ENCODE measurements around the gene POT1. TPM values are rescaled to one million over a fixed set of nuclear protein-coding genes. Genes with fewer than 3 reads are reported as not detected.

POT1 gene
- total RNA-seq, 2 donors from 2014 or later, result 15.4 to 19.3 TPM

DNA sequence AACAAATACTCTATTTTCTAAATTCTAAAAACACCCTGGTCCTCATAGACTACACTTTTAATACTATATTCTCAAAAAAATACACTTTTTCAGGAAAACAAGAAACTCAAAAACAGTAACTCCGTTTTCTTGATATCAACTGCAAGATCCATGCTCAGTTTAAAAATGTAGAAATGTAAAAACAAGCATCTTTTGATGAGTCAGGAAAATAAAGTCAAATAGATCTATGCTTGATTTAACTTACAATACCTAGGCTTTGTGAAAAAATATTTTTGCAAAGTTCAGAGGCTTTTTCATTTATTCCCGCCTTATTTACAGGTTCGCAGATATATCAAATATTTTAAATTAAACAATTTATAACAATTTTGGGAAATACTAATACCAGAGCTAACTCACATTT lies 33.6 kb downstream of the POT1 start:
- ATAC-seq (no peak), DNase-seq (no peak)
- peaks cover 9% of the 10 kb centered on the region for H3K36me3 Mint-ChIP-seq (ENCODE audit: low read depth)
- H3K4me1 Mint-ChIP-seq, result peaks cover 7% of the 10 kb centered on the region
- no peak overlapping the region for H3K27ac Mint-ChIP-seq
- H3K9me3 ChIP-seq (ENCODE audit: control insufficient read depth, low read length, poor library complexity, severe bottlenecking), result no peaks in the 10 kb centered on the region
- no peak overlapping the region for H3K4me3 Mint-ChIP-seq
- no peaks in the 10 kb centered on the region for H3K27me3 Mint-ChIP-seq

DNA sequence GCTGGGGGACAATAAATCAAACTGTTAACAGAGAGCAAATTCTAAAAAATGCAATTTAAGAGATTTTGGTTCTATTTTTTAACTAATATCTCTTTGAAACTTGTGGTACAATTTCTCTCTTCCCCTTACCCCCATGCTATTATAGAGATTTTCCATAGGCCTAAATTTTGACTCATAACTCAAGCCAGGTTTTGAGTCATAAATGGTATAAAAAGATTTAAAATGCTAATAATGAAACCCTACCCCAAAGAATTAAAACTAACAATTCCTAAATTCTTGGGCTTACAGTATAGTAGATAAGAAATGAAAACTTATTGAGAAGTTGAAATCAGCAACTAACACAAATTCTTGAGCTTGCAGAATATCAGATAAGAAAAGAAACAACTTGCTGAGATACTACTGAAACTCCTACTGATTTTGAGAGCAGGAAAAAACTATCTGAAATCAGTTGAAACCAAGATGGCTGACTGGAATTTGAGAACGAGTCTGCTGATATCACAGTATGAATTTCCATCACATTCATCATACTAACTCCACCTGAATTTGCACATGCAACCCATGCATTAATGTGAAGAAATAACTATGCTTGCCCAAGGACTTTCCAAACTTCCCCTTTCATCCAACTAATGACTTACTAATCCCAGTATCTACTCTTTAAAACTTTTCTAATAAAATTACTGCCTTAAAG lies 36.3 kb downstream of the POT1 start:
- DNase-seq, result no peak
- Mint-ChIP-seq H3K4me1 (peaks cover 2% of the 10 kb centered on the region), H3K27me3 (no peaks in the 10 kb centered on the region), H3K27ac (no peak overlapping the region), H3K36me3 (ENCODE audit: low read depth) (peaks cover 13% of the 10 kb centered on the region), H3K4me3 (no peak overlapping the region)
- ATAC-seq, result no peak
- H3K9me3 ChIP-seq (ENCODE audit: control insufficient read depth, low read length, poor library complexity, severe bottlenecking), result no peaks in the 10 kb centered on the region

DNA sequence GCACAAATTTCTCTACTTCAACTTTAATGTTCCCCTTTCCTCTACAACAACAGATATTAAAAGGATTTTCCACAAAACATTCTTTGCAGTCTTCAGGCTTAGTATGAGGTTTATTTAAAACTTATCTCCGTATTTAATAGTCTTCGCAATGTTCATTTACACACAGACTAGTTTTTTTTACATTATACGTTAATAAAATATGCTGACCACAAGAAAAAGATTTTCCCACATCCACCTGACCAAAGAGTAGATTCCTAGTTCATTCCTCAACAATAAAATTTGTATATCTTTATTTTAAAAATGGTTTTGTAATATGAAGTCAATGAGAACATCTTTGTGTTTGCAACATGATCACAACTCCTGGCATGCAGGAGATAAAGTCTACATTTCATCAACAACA lies 42.4 kb downstream of the POT1 start:
- H3K4me1 Mint-ChIP-seq, result peaks cover 2% of the 10 kb centered on the region
- no peak overlapping the region for H3K4me3 Mint-ChIP-seq
- ATAC-seq, result no peak
- no peaks in the 10 kb centered on the region for H3K9me3 ChIP-seq (ENCODE audit: control insufficient read depth, low read length, poor library complexity, severe bottlenecking)
- no peaks in the 10 kb centered on the region for H3K27me3 Mint-ChIP-seq
- no peak overlapping the region for H3K27ac Mint-ChIP-seq
- peaks cover 9% of the 10 kb centered on the region for H3K36me3 Mint-ChIP-seq (ENCODE audit: low read depth)
- DNase-seq, result no peak

DNA sequence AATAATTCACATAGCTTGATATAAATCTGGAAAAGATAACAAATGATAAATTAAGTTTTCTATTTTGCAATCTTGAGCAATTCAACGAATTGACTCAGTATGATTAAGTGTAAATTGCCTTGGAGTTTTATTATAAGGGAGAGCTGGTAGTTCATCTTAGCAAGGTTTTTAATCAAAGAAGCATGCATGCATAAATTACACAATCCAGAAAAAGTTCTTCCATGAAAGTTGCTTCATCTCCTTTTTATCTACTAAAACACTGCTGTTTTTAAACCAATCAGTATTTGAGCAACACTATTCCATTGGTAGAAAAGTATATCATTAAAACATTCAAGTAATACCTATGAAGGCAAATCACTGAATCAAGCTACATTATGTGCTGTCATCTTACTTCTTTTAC lies 47.6 kb downstream of the POT1 start:
- no peaks in the 10 kb centered on the region for H3K9me3 ChIP-seq (ENCODE audit: control insufficient read depth, low read length, poor library complexity, severe bottlenecking)
- Mint-ChIP-seq H3K36me3 (ENCODE audit: low read depth) (peaks cover 3% of the 10 kb centered on the region), H3K4me1 (peaks cover 2% of the 10 kb centered on the region), H3K27ac (no peak overlapping the region), H3K4me3 (no peak overlapping the region), H3K27me3 (no peaks in the 10 kb centered on the region)
- DNase-seq (no peak), ATAC-seq (no peak)

DNA sequence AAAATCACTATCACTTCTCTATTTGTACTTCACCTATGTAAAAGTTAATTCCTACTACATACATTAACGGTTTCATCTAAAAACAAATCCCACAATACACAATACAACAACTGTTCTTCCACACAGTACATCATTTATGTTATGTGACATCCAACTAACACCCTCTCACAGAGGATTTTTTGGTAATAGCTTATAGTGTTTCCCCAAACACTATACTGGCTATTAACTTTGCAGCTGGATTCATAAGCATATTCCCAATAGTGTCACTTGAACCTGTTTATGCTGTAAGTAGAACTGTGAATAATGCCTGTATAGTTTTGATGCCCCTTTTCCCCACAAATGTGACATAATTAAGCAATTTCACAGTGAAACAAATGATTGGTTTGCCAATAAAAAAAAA lies 49.9 kb downstream of the POT1 start:
- no peak overlapping the region for H3K27ac Mint-ChIP-seq
- H3K9me3 ChIP-seq (ENCODE audit: control insufficient read depth, low read length, poor library complexity, severe bottlenecking), result no peaks in the 10 kb centered on the region
- peaks cover 2% of the 10 kb centered on the region for H3K4me1 Mint-ChIP-seq
- no peaks in the 10 kb centered on the region for H3K27me3 Mint-ChIP-seq
- no peak for DNase-seq
- no peak overlapping the region for H3K4me3 Mint-ChIP-seq
- peaks cover 3% of the 10 kb centered on the region for H3K36me3 Mint-ChIP-seq (ENCODE audit: low read depth)
- ATAC-seq, result no peak

DNA sequence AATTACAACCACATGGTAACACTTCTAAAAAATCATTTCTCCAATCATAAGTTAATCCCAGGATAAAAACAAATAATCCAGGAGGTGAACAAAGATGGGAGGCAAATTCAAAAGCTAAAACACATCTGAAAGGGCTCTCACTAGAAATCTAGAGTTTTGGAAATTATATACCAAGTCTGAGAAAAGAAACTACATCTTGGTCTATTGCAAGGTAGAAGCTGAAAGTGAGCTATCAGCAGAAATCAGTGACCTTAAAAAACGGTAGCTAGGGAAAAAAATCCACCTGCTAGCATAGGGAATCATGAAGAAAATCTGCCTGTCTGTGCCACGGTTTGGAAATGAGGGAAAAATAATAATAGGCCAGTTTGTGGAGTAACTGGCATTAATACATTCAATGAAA lies 50.5 kb downstream of the POT1 start:
- H3K9me3 ChIP-seq (ENCODE audit: control insufficient read depth, low read length, poor library complexity, severe bottlenecking), result no peaks in the 10 kb centered on the region
- peaks cover 6% of the 10 kb centered on the region for H3K36me3 Mint-ChIP-seq (ENCODE audit: low read depth)
- DNase-seq, result no peak
- no peaks in the 10 kb centered on the region for H3K27me3 Mint-ChIP-seq
- ATAC-seq, result no peak
- no peak overlapping the region for H3K4me3 Mint-ChIP-seq
- H3K4me1 Mint-ChIP-seq, result peaks cover 2% of the 10 kb centered on the region
- no peak overlapping the region for H3K27ac Mint-ChIP-seq

DNA sequence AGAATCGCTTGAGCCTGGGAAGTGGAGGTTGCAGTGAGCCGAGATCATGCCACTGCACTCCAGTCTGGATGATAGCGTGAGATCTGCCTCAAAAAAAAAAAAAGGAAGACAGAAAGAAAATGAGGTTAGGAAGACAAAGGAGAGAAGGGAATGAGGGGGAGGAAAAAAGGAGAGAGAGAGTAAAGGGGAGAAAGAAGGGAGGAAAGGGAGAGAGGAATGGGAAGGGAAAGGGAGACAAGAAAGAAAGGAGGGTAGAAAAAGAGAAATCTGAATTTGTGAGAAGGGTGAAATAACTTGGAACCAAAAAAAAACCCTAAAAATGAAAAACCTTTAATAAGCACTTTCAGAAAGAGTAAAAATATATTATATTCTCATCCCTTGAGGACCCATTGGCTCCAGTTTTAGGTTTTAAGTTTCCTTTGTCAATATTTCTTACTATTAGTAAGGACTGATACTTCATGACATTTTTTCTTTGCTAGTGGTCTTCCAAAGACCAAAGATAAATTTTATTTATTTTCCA lies 54.9 kb downstream of the POT1 start:
- Mint-ChIP-seq H3K27ac (no peak overlapping the region), H3K36me3 (ENCODE audit: low read depth) (peaks cover 10% of the 10 kb centered on the region), H3K4me1 (peaks cover 4% of the 10 kb centered on the region), H3K4me3 (no peak overlapping the region), H3K27me3 (no peaks in the 10 kb centered on the region)
- DNase-seq, result no peak
- H3K9me3 ChIP-seq (ENCODE audit: control insufficient read depth, low read length, poor library complexity, severe bottlenecking), result no peaks in the 10 kb centered on the region
- no peak for ATAC-seq

DNA sequence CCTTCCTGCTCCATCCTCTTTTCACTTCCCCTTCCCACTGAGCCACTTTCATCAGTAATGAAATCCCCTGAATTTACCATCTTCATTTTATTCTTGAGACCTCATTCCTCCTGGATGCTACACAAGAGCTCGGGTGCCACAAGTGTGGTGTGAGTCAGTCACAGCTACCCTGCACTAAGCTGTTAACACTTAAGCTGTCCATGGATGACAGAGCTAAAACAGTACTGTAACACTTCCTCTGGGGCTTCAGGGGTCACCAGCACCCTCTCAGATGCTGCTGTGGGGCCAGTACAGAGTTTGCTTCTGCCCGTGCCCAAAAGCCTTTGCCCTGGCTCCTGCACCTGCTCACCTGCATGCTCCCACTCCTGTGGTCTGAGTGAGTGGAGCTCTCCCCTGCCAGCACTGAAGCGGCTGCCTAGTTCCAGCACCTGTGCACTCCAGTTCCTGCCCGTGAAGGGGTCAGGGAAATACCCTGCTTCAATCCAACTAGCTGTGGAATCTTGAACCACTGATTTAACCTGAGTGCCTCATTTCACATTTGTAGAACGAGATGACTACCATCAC lies 71.9 kb downstream of the POT1 start:
- Mint-ChIP-seq H3K27ac (no peak overlapping the region), H3K4me1 (peaks cover 6% of the 10 kb centered on the region), H3K4me3 (no peak overlapping the region), H3K36me3 (ENCODE audit: low read depth) (peaks cover 4% of the 10 kb centered on the region), H3K27me3 (no peaks in the 10 kb centered on the region)
- DNase-seq, result no peak
- no peak for ATAC-seq
- H3K9me3 ChIP-seq (ENCODE audit: control insufficient read depth, low read length, poor library complexity, severe bottlenecking), result no peaks in the 10 kb centered on the region

DNA sequence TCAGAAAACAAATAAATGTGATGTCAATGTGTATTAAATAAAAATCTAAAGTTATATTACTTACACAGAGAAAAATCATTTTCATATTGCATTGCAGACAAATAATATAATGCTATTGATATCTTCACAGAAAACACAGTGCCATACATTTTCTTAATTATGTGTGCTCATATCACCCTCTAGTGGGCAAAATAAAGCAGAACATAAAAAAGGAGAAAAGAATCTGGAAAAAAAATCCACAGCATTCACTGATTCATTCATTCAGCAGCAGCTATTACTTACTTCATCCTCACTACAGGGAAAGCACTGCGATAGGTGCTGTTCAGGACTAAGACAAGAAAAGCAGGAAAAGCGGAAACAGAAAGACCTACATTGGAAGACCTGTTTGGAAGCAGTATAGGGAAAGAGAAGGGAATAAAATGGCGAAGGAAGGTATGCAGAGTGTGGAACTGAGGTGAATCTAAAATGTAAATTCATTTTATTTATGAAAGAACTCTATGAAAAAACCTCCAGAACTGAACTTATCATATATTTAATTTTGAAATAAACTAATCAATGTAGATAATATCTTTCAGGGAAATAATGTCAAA lies 73.2 kb downstream of the POT1 start:
- no peak overlapping the region for H3K4me3 Mint-ChIP-seq
- DNase-seq (no peak), ATAC-seq (peak; percentile 57)
- peaks cover 3% of the 10 kb centered on the region for H3K4me1 Mint-ChIP-seq
- H3K27me3 Mint-ChIP-seq, result no peaks in the 10 kb centered on the region
- H3K27ac Mint-ChIP-seq, result no peak overlapping the region
- H3K9me3 ChIP-seq (ENCODE audit: control insufficient read depth, low read length, poor library complexity, severe bottlenecking), result no peaks in the 10 kb centered on the region
- H3K36me3 Mint-ChIP-seq (ENCODE audit: low read depth), result peaks cover 2% of the 10 kb centered on the region

DNA sequence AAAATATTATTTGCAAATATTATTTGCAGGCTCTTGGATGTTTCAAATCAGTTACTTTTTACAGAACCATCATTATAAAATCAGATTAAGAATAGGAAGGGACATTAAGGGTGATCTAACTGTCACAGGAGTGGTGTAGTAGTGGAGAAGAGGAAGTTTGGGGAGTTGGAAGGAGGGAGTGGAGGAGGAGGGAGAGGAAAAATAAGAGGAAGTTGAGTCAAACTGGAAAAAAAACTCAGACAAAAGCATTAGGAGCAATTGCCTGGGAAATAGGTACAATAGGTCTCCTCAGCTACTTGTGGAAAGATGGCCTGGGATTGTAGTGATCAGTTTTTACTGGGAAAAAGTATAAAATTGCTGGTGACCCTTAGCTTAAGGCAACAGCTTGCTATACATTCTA lies 86.3 kb downstream of the POT1 start:
- Mint-ChIP-seq H3K27me3 (no peaks in the 10 kb centered on the region), H3K27ac (no peak overlapping the region), H3K4me1 (peaks cover 2% of the 10 kb centered on the region), H3K4me3 (no peak overlapping the region), H3K36me3 (ENCODE audit: low read depth) (peaks cover 2% of the 10 kb centered on the region)
- DNase-seq (no peak), ATAC-seq (no peak)
- H3K9me3 ChIP-seq (ENCODE audit: control insufficient read depth, low read length, poor library complexity, severe bottlenecking), result no peaks in the 10 kb centered on the region

DNA sequence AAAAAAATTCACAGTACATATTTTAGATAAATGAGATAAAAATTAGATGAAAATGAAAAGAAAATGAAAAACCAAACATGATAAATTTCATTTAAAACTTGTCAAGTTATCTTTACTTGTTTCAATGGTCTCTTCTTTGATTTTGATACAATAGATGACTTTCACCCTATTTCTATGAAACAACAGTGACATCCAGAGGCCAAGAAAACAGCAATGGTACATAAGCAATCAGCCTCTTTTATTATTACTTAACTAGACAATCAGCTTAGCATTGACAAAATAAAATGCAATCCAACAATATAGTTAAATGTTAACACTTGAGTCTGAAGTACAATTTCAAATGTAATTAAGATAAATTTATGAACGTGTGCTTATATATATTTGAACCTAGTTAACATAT lies 89.2 kb downstream of the POT1 start:
- no peaks in the 10 kb centered on the region for H3K36me3 Mint-ChIP-seq (ENCODE audit: low read depth)
- no peak overlapping the region for H3K4me3 Mint-ChIP-seq
- H3K27me3 Mint-ChIP-seq, result no peaks in the 10 kb centered on the region
- no peak overlapping the region for H3K27ac Mint-ChIP-seq
- DNase-seq (no peak), ATAC-seq (no peak)
- H3K9me3 ChIP-seq (ENCODE audit: control insufficient read depth, low read length, poor library complexity, severe bottlenecking), result no peaks in the 10 kb centered on the region
- peaks cover 2% of the 10 kb centered on the region for H3K4me1 Mint-ChIP-seq

DNA sequence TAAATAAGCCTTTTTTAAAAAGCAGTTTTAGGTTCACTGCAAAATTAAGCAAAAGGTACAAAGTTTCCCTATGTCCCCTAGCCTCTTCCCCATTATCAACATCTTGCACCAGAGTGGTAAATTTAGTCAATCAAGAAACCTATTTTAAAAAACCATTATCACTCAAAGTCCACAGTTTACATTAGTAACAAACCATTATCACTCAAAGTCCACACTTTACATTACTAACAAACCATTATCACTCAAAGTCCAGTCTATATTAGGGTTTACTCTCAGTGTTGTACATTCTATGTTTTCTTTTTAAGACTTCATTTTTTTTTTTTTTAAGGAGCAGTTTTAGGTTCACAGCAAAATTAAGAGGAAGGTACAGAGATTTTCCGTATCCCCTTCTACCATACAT lies 89.9 kb downstream of the POT1 start:
- H3K36me3 Mint-ChIP-seq (ENCODE audit: low read depth), result no peaks in the 10 kb centered on the region
- no peaks in the 10 kb centered on the region for H3K27me3 Mint-ChIP-seq
- H3K27ac Mint-ChIP-seq, result no peak overlapping the region
- DNase-seq (no peak), ATAC-seq (no peak)
- H3K4me3 Mint-ChIP-seq, result no peak overlapping the region
- peaks cover 2% of the 10 kb centered on the region for H3K4me1 Mint-ChIP-seq
- H3K9me3 ChIP-seq (ENCODE audit: control insufficient read depth, low read length, poor library complexity, severe bottlenecking), result no peaks in the 10 kb centered on the region

DNA sequence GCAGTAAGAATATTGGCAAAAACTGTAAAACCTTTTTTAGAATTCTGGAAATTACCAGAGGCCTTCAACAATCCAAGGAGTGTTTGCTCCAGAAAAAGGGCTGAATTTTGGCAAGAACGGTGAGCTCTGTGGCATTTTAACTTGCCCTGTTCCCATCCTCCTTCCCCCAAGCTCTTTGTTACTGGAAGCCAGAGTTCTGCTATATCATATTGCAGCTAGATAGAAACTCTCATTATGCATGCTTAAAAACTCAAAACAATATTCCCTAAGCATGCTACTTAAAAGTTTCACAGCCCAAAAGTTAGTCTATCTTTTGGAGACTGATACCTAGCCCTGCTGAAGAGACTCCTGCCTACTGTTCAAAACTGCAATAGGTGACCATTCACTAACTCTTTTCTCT lies 93.5 kb downstream of the POT1 start:
- no peak for ATAC-seq
- H3K27me3 Mint-ChIP-seq, result no peaks in the 10 kb centered on the region
- peaks cover 2% of the 10 kb centered on the region for H3K4me1 Mint-ChIP-seq
- no peaks in the 10 kb centered on the region for H3K9me3 ChIP-seq (ENCODE audit: control insufficient read depth, low read length, poor library complexity, severe bottlenecking)
- no peak overlapping the region for H3K4me3 Mint-ChIP-seq
- no peak overlapping the region for H3K27ac Mint-ChIP-seq
- DNase-seq, result no peak
- H3K36me3 Mint-ChIP-seq (ENCODE audit: low read depth), result no peaks in the 10 kb centered on the region

DNA sequence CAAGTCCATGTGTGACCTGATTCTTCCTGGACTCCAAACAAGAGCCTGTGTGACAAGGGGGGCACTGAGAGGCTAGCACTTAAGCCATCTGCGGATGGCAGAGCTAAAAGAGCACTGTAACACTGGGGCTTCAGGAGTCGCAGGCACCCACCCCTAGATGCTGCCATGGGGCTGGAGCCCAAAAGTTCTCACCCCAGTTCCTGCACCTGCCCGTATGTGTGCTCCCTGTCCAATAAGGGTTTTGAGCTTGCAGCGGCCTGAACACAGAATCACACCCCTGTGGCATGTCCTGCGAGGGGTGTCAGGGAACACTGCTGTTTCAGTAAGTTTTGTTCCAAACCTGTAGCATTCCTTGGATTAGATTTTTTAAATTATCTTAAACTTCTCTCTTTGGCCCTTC lies 110.8 kb downstream of the POT1 start:
- Mint-ChIP-seq H3K27ac (no peak overlapping the region), H3K27me3 (peaks cover 4% of the 10 kb centered on the region), H3K4me1 (peaks cover 2% of the 10 kb centered on the region), H3K4me3 (no peak overlapping the region), H3K36me3 (ENCODE audit: low read depth) (peaks cover 2% of the 10 kb centered on the region)
- ATAC-seq, result no peak
- H3K9me3 ChIP-seq (ENCODE audit: control insufficient read depth, low read length, poor library complexity, severe bottlenecking), result no peaks in the 10 kb centered on the region
- no peak for DNase-seq

Measured in T-helper 17 cell (primary cell).